ENCODE data around the gene IMMT. TPM values are rescaled to one million over a fixed set of nuclear protein-coding genes. Genes with fewer than 3 reads are reported as not detected.

Gene IMMT
- total and polyA plus RNA-seq, 9 of the 15 experiments (the other 6 are each of a cell fraction or from before 2014, with no cell fraction given) = 119 to 294 (median 140) TPM

- no peak for TF ChIP-seq ZBTB9 (CRISPR knock-in tag; IDR thresholded peaks at IDR 0.05)
- TF ChIP-seq, protein P1, sequence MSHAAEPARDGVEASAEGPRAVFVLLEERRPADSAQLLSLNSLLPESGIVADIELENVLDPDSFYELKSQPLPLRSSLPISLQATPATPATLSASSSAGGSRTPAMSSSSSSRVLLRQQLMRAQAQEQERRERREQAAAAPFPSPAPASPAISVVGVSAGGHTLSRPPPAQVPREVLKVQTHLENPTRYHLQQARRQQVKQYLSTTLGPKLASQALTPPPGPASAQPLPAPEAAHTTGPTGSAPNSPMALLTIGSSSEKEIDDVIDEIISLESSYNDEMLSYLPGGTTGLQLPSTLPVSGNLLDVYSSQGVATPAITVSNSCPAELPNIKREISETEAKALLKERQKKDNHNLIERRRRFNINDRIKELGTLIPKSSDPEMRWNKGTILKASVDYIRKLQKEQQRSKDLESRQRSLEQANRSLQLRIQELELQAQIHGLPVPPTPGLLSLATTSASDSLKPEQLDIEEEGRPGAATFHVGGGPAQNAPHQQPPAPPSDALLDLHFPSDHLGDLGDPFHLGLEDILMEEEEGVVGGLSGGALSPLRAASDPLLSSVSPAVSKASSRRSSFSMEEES (CRISPR knock-in tag; IDR thresholded peaks at IDR 0.05) = no peak
- no peak for TF ChIP-seq ZNF57 (CRISPR knock-in tag; IDR thresholded peaks at IDR 0.05)
- TF ChIP-seq E2F3 (CRISPR knock-in tag; IDR thresholded peaks at IDR 0.05) = no peak
- TF ChIP-seq, protein P2, sequence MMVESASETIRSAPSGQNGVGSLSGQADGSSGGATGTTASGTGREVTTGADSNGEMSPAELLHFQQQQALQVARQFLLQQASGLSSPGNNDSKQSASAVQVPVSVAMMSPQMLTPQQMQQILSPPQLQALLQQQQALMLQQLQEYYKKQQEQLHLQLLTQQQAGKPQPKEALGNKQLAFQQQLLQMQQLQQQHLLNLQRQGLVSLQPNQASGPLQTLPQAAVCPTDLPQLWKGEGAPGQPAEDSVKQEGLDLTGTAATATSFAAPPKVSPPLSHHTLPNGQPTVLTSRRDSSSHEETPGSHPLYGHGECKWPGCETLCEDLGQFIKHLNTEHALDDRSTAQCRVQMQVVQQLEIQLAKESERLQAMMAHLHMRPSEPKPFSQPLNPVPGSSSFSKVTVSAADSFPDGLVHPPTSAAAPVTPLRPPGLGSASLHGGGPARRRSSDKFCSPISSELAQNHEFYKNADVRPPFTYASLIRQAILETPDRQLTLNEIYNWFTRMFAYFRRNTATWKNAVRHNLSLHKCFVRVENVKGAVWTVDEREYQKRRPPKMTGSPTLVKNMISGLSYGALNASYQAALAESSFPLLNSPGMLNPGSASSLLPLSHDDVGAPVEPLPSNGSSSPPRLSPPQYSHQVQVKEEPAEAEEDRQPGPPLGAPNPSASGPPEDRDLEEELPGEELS (CRISPR knock-in tag; IDR thresholded peaks at IDR 0.05; ENCODE audit: borderline replicate concordance) = no peak
- no peak for TF ChIP-seq DMBX1 (CRISPR knock-in tag; IDR thresholded peaks at IDR 0.05; ENCODE audit: borderline replicate concordance)
- no peak for TF ChIP-seq ZNF184 (CRISPR knock-in tag; IDR thresholded peaks at IDR 0.05)
- no peak for TF ChIP-seq RBM39 (optimal IDR thresholded peaks at IDR 0.05; ENCODE audit: low read depth, low read length)
- no peak for TF ChIP-seq ESRRB (CRISPR knock-in tag; IDR thresholded peaks at IDR 0.05; ENCODE audit: borderline replicate concordance)
- no peak for TF ChIP-seq SMAD3 (CRISPR knock-in tag; conservative IDR thresholded peaks at IDR 0.05)
- TF ChIP-seq CCNT2 (IDR thresholded peaks at IDR 0.05; ENCODE audit: borderline replicate concordance, extremely low read depth, insufficient read length, low read depth, low read length) = peak; percentile 52
- TF ChIP-seq, protein P3, sequence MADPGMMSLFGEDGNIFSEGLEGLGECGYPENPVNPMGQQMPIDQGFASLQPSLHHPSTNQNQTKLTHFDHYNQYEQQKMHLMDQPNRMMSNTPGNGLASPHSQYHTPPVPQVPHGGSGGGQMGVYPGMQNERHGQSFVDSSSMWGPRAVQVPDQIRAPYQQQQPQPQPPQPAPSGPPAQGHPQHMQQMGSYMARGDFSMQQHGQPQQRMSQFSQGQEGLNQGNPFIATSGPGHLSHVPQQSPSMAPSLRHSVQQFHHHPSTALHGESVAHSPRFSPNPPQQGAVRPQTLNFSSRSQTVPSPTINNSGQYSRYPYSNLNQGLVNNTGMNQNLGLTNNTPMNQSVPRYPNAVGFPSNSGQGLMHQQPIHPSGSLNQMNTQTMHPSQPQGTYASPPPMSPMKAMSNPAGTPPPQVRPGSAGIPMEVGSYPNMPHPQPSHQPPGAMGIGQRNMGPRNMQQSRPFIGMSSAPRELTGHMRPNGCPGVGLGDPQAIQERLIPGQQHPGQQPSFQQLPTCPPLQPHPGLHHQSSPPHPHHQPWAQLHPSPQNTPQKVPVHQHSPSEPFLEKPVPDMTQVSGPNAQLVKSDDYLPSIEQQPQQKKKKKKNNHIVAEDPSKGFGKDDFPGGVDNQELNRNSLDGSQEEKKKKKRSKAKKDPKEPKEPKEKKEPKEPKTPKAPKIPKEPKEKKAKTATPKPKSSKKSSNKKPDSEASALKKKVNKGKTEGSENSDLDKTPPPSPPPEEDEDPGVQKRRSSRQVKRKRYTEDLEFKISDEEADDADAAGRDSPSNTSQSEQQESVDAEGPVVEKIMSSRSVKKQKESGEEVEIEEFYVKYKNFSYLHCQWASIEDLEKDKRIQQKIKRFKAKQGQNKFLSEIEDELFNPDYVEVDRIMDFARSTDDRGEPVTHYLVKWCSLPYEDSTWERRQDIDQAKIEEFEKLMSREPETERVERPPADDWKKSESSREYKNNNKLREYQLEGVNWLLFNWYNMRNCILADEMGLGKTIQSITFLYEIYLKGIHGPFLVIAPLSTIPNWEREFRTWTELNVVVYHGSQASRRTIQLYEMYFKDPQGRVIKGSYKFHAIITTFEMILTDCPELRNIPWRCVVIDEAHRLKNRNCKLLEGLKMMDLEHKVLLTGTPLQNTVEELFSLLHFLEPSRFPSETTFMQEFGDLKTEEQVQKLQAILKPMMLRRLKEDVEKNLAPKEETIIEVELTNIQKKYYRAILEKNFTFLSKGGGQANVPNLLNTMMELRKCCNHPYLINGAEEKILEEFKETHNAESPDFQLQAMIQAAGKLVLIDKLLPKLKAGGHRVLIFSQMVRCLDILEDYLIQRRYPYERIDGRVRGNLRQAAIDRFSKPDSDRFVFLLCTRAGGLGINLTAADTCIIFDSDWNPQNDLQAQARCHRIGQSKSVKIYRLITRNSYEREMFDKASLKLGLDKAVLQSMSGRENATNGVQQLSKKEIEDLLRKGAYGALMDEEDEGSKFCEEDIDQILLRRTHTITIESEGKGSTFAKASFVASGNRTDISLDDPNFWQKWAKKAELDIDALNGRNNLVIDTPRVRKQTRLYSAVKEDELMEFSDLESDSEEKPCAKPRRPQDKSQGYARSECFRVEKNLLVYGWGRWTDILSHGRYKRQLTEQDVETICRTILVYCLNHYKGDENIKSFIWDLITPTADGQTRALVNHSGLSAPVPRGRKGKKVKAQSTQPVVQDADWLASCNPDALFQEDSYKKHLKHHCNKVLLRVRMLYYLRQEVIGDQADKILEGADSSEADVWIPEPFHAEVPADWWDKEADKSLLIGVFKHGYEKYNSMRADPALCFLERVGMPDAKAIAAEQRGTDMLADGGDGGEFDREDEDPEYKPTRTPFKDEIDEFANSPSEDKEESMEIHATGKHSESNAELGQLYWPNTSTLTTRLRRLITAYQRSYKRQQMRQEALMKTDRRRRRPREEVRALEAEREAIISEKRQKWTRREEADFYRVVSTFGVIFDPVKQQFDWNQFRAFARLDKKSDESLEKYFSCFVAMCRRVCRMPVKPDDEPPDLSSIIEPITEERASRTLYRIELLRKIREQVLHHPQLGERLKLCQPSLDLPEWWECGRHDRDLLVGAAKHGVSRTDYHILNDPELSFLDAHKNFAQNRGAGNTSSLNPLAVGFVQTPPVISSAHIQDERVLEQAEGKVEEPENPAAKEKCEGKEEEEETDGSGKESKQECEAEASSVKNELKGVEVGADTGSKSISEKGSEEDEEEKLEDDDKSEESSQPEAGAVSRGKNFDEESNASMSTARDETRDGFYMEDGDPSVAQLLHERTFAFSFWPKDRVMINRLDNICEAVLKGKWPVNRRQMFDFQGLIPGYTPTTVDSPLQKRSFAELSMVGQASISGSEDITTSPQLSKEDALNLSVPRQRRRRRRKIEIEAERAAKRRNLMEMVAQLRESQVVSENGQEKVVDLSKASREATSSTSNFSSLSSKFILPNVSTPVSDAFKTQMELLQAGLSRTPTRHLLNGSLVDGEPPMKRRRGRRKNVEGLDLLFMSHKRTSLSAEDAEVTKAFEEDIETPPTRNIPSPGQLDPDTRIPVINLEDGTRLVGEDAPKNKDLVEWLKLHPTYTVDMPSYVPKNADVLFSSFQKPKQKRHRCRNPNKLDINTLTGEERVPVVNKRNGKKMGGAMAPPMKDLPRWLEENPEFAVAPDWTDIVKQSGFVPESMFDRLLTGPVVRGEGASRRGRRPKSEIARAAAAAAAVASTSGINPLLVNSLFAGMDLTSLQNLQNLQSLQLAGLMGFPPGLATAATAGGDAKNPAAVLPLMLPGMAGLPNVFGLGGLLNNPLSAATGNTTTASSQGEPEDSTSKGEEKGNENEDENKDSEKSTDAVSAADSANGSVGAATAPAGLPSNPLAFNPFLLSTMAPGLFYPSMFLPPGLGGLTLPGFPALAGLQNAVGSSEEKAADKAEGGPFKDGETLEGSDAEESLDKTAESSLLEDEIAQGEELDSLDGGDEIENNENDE (IDR thresholded peaks at IDR 0.05; ENCODE audit: low read depth, low read length) = no peak
These were observed 9.2 kb upstream of the IMMT start (continued) for GRCh38 chr2:86204458-86204857.

Measured in K562 (cell line).